HL-60 (cell line): ENCODE data around the gene GDF3.

Experiments used
- POLR2AphosphoS5 ChIP-seq: IDR thresholded peaks from 2 replicates; pipeline ENCODE4 v1.6.1; 2012; ENCODE audit warnings: low read depth
- TF ChIP-seq, protein P1 (sequence below): IDR thresholded peaks from one replicate; pipeline ENCODE4 v1.5.1; 2011; ENCODE audit warnings: low read length, control low read depth, inconsistent platforms; ENCODE audit not compliant: insufficient read depth

DNA sequence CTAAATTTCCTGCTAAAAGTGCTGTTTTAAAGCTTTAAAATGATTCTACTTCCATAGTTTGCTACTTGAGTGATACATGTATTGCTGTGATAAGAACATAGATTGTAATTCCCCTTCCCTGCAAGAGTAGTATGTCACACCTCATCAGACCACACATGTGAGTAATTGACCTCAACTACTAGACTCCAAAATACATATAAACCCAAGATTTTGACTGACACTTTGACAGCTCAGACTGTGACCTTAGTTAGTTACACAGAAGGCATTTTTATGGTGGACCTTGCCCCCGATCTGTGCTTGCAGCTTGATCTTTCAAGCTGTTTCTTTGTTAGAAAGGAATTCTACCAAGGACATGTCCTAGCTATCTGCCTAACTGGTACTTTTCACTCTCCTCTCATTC lies 48.5 kb downstream of the GDF3 start:
- TF ChIP-seq, protein P1, sequence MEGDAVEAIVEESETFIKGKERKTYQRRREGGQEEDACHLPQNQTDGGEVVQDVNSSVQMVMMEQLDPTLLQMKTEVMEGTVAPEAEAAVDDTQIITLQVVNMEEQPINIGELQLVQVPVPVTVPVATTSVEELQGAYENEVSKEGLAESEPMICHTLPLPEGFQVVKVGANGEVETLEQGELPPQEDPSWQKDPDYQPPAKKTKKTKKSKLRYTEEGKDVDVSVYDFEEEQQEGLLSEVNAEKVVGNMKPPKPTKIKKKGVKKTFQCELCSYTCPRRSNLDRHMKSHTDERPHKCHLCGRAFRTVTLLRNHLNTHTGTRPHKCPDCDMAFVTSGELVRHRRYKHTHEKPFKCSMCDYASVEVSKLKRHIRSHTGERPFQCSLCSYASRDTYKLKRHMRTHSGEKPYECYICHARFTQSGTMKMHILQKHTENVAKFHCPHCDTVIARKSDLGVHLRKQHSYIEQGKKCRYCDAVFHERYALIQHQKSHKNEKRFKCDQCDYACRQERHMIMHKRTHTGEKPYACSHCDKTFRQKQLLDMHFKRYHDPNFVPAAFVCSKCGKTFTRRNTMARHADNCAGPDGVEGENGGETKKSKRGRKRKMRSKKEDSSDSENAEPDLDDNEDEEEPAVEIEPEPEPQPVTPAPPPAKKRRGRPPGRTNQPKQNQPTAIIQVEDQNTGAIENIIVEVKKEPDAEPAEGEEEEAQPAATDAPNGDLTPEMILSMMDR = no peak
- no peak for TF ChIP-seq POLR2AphosphoS5
